GM18873 (cell line): ENCODE measurements around the gene CX3CL1.
"Not testable (repeated sequence)": the region's sequence is repeated elsewhere in the genome, so short reads cannot be mapped to it uniquely, and the experiment has no call there.

Experiments
- ATAC-seq: cut with Tn5 transposase; IDR thresholded peaks from one replicate; pipeline ENCODE4 v1.9.1; 2021; ENCODE audit warnings: mild to moderate bottlenecking, moderate library complexity, moderate number of reproducible peaks; ENCODE audit not compliant: unreplicated experiment, low FRiP score

Gene CX3CL1

GRCh38 chr16:57356547-57356946 lies 15.7 kb upstream of the CX3CL1 start:
- ATAC-seq = no peak

GRCh38 chr16:57357330-57358085 lies 14.8 kb upstream of the CX3CL1 start:
- ATAC-seq = no peak

GRCh38 chr16:57358086-57358420 lies 14.2 kb upstream of the CX3CL1 start:
- no peak for ATAC-seq

GRCh38 chr16:57358527-57359095 lies 13.7 kb upstream of the CX3CL1 start, which contains the start of gene CCL22:
Gene CCL22, plus strand, starts transcription at chr16:57358783. Its CDS starts 34 bp downstream, at chr16:57358817.
- no peak for ATAC-seq

GRCh38 chr16:57360321-57360935 lies 11.9 kb upstream of the CX3CL1 start:
- ATAC-seq = no peak

GRCh38 chr16:57361404-57361803 lies 10.9 kb upstream of the CX3CL1 start:
- ATAC-seq = no peak

GRCh38 chr16:57364143-57364542 lies 8.1 kb upstream of the CX3CL1 start:
- no peak for ATAC-seq

- ATAC-seq = no peak
Measured at GRCh38 chr16:57366544-57367040, 5.7 kb upstream of the CX3CL1 start.

GRCh38 chr16:57367116-57367752 lies 5.1 kb upstream of the CX3CL1 start:
- no peak for ATAC-seq

GRCh38 chr16:57371494-57372371 lies 557 bp upstream of the CX3CL1 start:
- ATAC-seq = no peak

- ATAC-seq = no peak
Measured at GRCh38 chr16:57373117-57373947, 1.0 kb downstream of the CX3CL1 start.

GRCh38 chr16:57374067-57374534 lies 1.8 kb downstream of the CX3CL1 start:
- no peak for ATAC-seq

GRCh38 chr16:57374925-57375465 lies 2.7 kb downstream of the CX3CL1 start:
- not testable (repeated sequence) for ATAC-seq

GRCh38 chr16:57376313-57376818 lies 4.1 kb downstream of the CX3CL1 start:
- ATAC-seq = no peak

GRCh38 chr16:57377080-57377841 lies 5.0 kb downstream of the CX3CL1 start:
- peak; percentile 66 for ATAC-seq

- ATAC-seq = no peak
Measured at GRCh38 chr16:57379579-57379978, 7.3 kb downstream of the CX3CL1 start.

GRCh38 chr16:57380671-57381462 lies 8.6 kb downstream of the CX3CL1 start:
- ATAC-seq = no peak
